ENCODE results near the gene CDCP1.
"Not testable (repeated sequence)": the region's sequence is repeated elsewhere in the genome, so short reads cannot be mapped to it uniquely, and the experiment has no call there.

Gene CDCP1

DNA sequence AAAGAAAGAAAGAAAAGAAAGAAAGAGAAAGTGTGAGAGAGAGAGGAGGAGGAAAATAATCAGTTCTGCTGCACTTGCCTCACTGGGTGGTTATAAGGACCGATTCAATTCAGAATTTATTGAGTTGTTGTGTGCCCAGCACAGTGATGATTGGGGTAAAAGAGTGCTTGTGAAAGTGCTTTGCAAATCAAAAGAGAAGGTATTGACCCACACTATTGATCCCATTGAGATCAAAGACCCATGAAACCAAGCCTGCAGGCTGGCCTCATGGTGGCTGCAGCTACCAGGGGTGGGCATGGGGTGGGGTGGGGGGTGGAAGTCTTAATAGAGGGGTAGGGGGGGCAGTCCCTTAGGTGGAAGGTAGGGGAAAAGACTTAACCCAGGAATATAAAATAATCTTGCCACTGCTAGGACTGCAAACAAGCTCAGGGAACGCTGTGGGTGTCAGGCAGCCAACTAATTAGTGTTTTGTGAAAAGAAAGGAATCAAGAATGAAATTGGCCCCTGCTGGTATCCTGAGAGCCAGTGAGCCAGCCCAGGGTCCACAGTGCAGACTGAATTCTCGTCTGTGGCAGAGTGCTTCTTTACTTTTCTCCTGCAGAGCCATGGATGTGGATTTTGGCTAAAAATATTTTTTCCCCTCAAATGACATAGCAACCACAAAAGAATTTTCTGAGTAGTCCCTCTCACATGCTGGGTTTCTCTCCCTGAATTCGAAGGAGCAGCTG lies 85.8 kb downstream of the CDCP1 start:
- DNase-seq: peak in 7 of 56 donors; percentile 4 to 57 (median 13)

DNA sequence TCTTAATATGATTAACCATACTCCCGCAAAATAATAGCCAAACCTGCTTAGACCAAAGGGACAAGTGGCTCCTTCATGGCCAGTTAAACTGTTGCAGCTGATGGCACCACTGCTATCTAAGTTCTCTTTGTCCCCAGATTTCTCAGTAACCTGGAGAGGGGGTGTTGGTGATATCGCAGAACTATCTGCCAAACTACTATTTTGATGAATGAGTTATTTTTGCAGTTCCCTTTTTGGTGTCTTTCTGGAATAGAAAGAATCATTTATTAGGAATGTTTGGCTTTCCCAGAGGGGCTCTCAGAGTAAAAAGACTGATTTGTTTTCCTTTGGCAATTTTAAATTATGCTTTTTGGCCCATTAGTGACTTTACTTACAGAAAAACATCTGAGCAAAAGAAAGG lies 87.0 kb downstream of the CDCP1 start:
- no peak for DNase-seq

DNA sequence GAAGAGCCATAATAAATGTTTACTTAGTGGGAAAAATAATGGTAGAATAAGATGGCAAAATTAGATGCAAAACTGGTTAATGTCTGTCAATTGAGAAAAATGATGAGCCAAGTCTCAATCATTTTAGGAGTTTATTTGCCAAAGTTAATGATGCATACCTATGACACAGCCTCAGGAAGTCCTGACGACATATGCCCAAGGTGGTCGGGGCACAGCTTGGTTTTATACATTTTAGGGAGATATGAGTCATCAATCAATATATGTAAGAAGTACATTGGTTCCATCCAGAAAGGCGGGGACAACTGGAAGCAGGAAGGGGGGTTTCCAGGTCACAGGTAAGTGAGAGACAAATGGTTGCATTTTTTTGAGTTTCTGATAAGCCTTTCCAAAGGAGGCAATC lies 88.6 kb downstream of the CDCP1 start:
- no peak for DNase-seq

DNA sequence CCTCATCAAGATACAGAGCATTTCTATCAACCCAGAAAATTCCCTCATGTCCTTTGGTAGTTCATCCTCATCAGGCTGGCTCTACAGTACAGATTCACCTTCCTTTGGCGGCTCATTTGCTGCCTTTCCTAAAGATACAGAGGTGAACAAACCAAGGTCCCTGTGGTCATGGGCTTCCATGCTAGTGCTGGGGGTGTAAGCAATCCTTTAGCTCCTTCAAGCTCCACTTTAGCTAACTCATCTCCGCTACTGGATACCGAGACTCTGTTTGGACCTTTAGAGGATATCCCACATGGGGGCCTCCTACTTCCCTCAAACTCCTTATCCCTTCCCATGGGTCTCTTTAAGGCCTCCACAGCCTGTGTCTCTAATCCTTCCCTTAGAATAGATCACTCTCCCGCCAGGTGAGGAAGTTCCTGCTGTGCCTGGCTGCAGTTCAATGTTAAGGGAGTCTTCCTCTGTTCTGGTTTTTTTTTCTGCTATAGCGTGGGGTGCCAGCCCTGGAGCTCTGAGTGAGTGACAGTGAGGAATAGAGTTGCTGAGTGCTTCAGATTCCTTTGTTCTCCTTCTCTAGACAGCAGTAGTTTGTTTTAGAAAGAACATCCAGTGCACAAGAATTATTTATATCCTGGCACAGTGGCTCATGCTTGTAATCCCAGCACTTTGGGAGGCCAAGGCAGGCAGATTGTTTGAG lies 89.4 kb downstream of the CDCP1 start:
- DNase-seq: peak in 21 of 56 donors; percentile 4 to 69 (median 22)

DNA sequence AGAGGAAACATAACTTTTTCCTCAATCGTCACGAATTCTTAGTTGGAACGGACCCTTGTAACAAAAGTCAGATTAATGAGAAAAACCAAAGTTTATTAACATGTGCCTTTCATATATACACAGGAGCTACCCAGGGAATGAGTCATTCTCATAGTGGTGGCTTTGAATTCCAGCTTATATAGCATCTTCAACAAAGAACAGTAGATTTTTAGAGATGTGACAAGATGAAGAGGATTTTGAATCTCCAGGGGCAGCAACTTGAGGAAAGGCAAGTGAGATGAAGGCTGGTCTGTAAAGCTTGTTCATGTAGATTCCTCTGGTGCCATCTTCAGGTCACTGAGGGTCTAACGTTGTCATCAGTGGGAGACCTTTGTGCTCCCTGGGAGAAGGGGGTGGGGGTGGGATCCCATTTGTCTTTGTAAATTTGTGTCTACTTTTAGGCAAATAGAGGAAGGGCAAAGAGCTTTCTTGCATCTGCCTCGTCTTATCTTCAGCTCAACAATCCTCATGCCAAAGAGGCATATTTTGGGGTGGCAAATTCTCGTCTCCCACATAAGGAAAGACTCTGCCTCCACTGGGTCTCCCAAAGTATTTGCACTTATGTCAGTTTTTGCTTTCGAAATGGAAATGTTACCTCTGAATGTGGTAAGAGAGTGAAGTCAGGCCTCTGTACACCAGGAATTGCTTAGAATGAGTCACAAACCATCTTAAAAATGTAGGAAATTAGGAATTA lies 90.6 kb downstream of the CDCP1 start:
- peak in 2 of 56 donors; percentile 4 to 5 for DNase-seq

DNA sequence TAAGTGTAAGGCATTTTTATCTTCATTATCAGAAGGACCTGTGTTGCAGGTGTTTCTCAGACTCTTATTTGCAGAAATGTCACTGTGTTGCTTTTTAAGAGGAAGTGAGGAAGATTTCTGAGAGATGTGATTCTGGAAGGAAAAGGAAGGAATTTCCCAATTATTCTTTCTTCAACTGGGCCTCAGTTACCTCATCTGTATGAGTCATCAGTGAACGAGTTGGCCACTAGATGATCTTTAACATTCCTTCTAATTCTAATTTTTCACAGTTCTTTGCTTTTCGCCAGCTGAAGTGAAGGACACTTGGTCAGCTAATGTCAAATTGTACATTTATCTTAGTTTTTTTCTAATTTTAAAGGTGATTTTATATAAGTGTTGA lies 91.2 kb downstream of the CDCP1 start:
- no peak for DNase-seq

DNA sequence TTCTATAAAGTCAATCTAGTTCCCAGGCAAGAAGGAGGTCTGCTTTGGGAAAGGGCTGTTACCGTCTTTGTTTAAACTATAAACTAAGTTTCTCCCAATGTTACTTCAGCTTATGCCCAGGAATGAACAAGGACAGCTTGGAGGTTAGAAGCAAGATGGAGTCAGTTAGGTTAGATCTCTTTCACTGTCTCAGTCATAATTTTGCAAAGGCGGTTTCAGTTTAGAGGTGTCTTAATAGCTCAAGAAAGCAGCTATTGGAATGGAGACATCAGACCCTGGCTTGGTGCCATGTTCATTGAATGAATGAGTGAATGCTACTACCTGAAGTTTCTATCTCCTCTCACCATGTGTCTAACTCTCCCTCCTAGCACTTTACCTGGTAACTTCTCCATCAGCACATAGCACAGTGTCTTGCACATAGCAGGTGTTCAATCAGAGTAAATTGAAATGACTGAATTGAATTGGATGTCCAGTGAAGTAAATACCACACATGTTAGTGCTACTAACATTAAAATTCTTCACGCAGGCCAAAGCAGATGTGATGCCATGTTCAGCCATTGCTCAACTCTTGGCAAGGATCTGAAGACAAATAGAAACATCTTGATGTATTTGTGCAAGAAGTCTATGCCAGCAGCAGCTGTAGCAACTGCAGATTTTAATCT lies 91.9 kb downstream of the CDCP1 start:
- DNase-seq: no peak

DNA sequence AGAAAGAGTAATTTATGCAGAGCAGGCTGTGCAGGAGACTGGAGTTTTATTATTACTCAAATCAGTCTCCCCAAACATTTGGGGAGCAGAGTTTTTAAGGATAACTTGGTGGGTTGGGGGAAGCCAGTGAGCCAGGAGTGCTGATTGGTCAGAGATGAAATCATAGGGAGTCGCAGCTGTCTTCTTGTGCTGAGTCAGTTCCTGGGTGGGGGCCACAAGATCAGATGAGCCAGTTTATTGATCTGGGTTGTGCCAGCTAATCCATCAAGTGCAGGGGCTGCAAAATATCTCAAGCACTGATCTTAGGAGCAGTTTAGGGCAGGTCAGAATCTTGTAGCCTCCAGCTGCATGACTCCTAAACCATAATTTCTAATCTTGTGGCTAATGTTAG lies 92.4 kb downstream of the CDCP1 start:
- DNase-seq: not testable (repeated sequence)

DNA sequence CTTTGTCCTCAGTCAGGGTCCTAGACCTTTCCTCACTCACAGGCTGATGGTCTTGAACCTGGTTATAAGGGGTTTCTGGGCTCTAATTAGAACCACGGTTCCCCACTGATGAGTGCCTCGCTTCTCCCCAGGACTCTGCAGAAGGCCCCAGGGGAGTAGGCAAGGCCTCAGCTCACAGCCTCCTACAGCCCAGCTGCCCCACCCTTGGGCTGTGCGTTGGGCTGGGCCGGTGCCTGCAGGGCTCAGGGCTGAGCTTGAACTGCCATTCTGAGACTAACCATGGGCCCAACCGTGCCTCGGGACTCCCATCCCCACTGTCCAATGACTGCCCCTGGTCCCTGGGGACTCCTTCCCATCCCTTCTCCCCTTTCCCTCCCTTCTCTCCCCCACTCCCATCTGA lies 94.5 kb downstream of the CDCP1 start:
- DNase-seq: no peak

DNA sequence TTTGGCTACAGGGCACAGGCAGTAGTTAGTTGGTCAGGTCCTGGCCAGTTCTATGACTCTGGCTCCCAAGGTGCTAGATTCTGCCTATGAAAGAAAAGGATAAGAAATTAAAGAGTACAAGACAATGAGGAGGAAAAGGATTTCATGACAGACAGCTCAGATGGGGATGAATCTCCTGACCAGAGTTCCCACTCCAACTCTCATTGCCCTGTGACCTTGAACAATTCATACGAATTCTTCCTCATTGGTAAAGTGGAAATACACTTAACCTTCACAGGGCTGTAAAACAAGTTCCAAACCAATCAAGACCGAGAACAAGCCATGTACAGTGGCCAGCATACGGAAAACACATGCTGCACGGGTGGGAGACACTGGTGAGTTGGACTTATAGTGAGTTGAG lies 96.4 kb downstream of the CDCP1 start:
- no peak for DNase-seq

DNA sequence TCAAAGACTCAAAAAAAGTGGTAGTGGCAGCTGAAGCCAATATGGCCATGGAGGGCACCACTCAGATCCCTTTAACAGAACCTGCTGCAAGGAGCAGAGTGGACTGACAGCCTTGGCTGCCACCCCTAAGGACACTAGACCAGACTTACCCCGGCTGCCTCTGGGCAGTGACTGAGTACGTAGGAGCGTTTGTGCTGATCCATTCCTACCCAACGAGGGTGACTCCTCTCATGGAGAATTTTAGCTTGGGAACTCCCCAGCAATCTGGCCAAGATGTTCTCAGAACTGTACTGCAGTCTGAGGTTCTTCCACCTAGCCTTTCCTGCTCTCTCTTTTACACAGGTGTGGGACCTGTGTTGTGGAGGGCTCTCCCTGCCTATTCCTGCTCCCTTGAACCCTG lies 97.9 kb downstream of the CDCP1 start:
- no peak for DNase-seq

DNA sequence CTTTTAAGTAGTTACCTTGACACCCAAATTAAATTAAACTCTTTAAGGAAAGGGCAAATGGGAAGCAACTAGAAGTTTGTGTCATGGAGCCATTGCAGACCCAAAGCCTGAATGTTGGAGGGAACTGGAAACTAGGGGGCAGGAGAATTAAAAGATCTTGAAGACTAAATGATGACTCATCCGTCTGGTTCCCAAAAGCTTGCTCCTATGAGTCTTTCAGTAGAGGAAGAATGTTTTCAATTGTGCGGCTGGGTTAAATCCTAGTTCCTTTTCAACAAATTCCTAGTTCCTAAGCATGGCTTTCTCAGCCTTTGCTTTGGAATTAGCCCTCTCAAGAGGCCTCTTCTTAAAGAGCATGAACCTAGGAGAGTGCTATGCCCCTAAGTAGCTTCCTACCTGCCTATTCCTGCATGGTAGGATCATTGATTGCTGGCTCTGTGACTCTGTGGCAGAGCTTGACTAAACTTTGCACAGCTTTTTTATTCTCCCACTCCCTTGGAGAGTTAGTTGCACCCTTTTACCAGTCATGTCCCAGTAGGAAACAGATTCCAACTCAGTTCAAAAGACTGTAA lies 102.4 kb downstream of the CDCP1 start:
- DNase-seq: peak in 2 of 56 donors; percentile 17

DNA sequence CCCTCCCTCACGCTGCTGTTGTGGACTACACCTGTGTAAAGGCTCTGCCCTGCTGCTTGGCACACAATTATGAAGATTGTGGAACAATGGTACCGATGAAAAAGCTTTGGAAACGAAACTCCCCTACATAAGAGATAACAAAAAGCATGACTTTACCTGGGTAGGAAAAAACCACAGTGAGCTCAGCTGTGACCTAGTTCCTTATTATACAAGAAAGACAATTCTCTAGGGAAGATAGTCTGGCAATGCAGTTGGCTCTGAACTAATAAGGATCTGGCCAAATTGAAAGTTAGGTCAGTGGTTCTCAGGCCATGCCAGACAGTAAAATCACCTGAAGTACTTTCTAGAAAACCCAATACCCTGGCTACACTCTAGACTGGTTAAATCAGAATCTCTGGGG lies 104.0 kb downstream of the CDCP1 start:
- no peak for DNase-seq

DNA sequence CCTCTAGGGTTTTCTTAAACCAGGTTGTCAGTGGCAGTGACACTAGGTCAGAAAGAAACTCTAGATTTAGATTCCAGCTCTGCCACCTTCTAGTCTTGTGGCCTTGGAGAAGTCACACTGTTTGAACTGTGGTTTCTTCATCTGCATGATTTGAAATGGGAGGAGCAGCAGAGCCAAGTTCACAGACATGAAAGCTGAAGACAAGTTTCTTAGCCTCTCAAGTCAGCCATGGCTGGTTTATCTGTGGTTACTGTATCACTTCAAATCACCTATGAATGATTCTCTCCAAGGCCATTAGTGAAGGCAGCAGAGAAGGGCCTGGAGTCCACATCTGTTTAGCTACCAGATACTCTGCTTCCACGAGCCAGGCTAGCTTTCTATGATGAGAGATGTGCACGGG lies 104.5 kb downstream of the CDCP1 start:
- DNase-seq: no peak

DNA sequence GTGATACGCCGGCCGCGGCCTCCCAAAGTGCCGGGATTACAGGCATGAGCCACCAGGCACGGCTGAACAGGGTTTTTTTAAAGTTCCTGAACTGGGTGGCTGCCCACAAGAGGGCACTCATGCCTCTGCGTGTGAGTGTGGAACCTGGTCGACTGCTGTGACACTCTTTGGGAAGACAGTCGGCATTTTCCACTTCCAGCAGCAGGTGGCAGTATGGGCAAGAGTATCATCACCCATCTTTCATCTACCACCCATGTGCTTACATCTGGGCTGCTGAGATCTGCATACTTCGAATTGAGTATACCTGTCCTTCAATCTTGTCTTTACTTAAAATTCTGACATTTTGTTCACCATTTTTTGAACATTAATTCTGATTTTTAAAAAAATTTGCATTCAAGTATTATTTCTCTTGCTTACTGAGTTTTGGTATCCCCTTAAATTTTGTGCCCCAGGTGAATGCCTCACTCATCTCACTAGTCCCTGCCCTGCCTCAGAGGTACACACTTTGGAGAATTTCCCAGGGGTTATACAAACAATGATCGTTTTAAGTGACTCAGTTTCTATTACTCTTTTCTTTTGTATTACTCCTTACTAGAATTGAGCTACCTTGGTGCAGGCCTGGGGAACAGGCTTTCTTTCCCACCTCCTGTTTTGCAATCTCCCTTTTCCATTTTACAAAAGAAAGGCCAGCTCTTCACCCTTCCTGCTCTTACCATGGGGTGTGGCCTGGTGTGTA lies 108.3 kb downstream of the CDCP1 start:
- peak; percentile 28 to 97 (median 78) for DNase-seq

DNA sequence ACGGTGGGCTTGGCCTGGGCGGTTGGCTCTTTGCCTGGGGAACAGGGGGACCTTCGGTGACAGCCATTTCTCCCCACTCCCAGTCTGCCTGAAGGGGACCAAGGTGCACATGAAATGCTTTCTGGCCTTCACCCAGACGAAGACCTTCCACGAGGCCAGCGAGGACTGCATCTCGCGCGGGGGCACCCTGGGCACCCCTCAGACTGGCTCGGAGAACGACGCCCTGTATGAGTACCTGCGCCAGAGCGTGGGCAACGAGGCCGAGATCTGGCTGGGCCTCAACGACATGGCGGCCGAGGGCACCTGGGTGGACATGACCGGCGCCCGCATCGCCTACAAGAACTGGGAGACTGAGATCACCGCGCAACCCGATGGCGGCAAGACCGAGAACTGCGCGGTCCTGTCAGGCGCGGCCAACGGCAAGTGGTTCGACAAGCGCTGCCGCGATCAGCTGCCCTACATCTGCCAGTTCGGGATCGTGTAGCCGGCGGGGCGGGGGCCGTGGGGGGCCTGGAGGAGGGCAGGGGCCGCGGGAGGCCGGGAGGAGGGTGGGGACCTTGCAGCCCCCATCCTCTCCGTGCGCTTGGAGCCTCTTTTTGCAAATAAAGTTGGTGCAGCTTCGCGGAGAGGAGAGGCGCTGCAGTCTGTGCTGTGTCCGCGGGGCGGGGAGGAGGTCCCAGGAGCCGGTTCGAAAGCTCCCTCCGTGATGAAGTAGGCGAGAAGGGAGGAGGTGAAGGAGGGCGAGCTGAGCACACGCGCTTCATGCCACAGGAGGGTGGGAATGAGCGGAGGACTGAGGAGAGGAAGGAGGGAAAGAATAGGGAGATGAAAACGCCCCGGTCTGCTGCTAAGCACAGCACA lies 110.5 kb downstream of the CDCP1 start:
- DNase-seq: peak in 12 of 56 donors; percentile 5 to 41 (median 29)

DNA sequence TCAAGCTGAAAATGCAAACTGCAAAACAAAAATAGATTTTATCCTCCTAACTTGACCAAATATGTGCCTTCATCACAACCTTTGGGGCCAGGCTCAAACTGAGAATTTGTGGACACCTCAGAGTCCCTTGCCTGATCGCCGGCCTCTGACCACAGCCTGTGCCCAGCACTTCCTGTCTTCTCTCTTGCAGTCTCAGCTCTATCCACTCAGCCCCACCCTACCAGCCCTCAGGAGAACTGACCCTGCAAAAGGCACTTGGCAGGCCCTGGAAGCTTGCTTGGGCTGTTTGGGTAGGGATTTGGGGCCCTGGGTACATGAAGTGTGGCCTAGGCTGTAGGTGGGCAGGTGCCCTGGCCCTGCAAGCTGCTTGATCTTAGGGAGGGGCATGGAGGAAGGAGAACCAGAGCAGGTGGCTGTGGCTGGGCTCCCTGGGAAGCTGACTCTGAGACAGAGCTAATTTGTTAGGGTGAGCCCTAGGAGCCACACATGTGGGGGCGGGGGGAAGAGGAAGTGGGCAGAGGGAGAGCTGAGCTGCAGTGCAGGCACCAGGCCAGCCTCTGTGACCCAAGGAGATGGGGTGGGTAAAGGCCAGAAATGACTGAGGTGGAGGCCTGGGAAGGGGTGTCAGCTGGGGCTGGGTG lies 111.4 kb downstream of the CDCP1 start:
- DNase-seq: peak in 32 of 56 donors; percentile 6 to 61 (median 33)

DNA sequence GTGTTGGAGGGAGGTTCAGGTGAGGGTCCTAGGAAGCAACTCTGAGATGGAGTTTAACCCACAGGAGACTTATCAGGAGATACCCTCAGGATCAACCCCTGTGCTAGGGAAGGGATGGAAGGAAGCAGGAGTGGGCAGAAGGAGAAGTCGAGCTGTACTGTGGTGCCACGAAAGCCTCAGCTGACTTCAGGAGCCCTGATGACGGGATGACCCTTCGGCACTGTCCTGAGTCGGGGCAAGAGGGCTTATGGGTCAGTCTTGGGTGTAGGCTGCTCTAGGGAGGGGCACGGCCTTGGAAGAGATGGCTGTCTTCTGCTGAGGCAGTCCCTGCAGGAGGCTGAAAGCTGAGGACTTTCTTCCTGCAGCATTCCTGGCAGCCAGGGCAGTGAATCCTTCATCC lies 112.4 kb downstream of the CDCP1 start:
- DNase-seq: no peak
